Stimulated activated CD4-positive, alpha-beta T cell treated with anti-CD3 and anti-CD28 coated beads, Interleukin-15, amount 100 ng/mL, for 1 hour (primary cell): ENCODE results near the gene NCL.

ENCODE experiments used
- DNase-seq, 2 donors: peaks; one replicate each; pipeline ENCODE4 v3.0.0-alpha.2; 2020; ENCODE audit warnings: low read depth in 1 of 2, low spot score in 1 of 2

The NCL gene

GRCh38 chr2:231463698-231464575 is at the start of gene NCL:
NCL (minus strand) TSS chr2:231464484; CDS start chr2:231464353, 131 bp downstream.
- peak; percentile 68 to 81 for DNase-seq

GRCh38 chr2:231513746-231514224 is 49.5 kb upstream of the NCL start:
- DNase-seq = no peak

- DNase-seq = no peak
Observed at GRCh38 chr2:231512222-231512621, 47.9 kb upstream of the NCL start.

- DNase-seq = no peak
Observed at GRCh38 chr2:231503766-231504165, 39.5 kb upstream of the NCL start.

- no peak for DNase-seq
Observed at GRCh38 chr2:231502596-231502995, 38.3 kb upstream of the NCL start.

- no peak for DNase-seq
Observed at GRCh38 chr2:231497651-231498050, 33.4 kb upstream of the NCL start.

GRCh38 chr2:231494669-231495068 is 30.4 kb upstream of the NCL start:
- no peak for DNase-seq

GRCh38 chr2:231490801-231491200 is 26.5 kb upstream of the NCL start:
- DNase-seq = no peak

- DNase-seq = no peak
Observed at GRCh38 chr2:231489990-231490389, 25.7 kb upstream of the NCL start.

GRCh38 chr2:231488331-231488730 is 24.0 kb upstream of the NCL start:
- no peak for DNase-seq

GRCh38 chr2:231486851-231487596 is 22.7 kb upstream of the NCL start:
- DNase-seq = no peak

GRCh38 chr2:231483398-231484329 is 19.4 kb upstream of the NCL start:
- peak in 1 of 2 donors; percentile 18 for DNase-seq

- DNase-seq = peak; percentile 53 to 64
Observed at GRCh38 chr2:231482806-231483391, 18.6 kb upstream of the NCL start.

- no peak for DNase-seq
Observed at GRCh38 chr2:231480781-231481180, 16.5 kb upstream of the NCL start.

- DNase-seq = no peak
Observed at GRCh38 chr2:231479455-231479854, 15.2 kb upstream of the NCL start.

- DNase-seq = no peak
Observed at GRCh38 chr2:231476920-231477319, 12.6 kb upstream of the NCL start.

GRCh38 chr2:231475965-231476364 is 11.7 kb upstream of the NCL start:
- DNase-seq = no peak

GRCh38 chr2:231472816-231473215 is 8.5 kb upstream of the NCL start:
- DNase-seq = no peak

- DNase-seq = no peak
Observed at GRCh38 chr2:231470246-231470900, 6.1 kb upstream of the NCL start.

- no peak for DNase-seq
Observed at GRCh38 chr2:231469583-231469950, 5.3 kb upstream of the NCL start.
